ENCODE data around the gene KCNMA1.

The KCNMA1 gene

GRCh38 chr10:77101341-77101740 lies 536.3 kb downstream of the KCNMA1 start:
- no peaks in the 10 kb centered on the region for H3K9me3 ChIP-seq (ENCODE audit: control insufficient read depth, insufficient read depth, low read length)
- no peak for DNase-seq (ENCODE audit: low read depth, low spot score)
- no peaks in the 10 kb centered on the region for H3K27me3 ChIP-seq (ENCODE audit: control insufficient read depth, insufficient read depth, low read length)
- no peaks in the 10 kb centered on the region for H3K4me1 ChIP-seq (ENCODE audit: control insufficient read depth, insufficient read depth, low read length)
- H3K27ac ChIP-seq (ENCODE audit: low read length), result no peak overlapping the region
- no peaks in the 10 kb centered on the region for H3K36me3 ChIP-seq (ENCODE audit: control insufficient read depth, insufficient read depth, low read length)
- no peak overlapping the region for H3K4me3 ChIP-seq (ENCODE audit: low read length)
- WGBS (ENCODE audit: insufficient coverage, insufficient read length), result no CpG with 5 or more reads among the region's 5 CpGs

GRCh38 chr10:77099136-77099535 lies 538.5 kb downstream of the KCNMA1 start:
- H3K27me3 ChIP-seq (ENCODE audit: control insufficient read depth, insufficient read depth, low read length), result no peaks in the 10 kb centered on the region
- WGBS (ENCODE audit: insufficient coverage, insufficient read length), result no CpG with 5 or more reads among the region's 5 CpGs
- no peaks in the 10 kb centered on the region for H3K4me1 ChIP-seq (ENCODE audit: control insufficient read depth, insufficient read depth, low read length)
- H3K27ac ChIP-seq (ENCODE audit: low read length), result no peak overlapping the region
- no peak for DNase-seq (ENCODE audit: low read depth, low spot score)
- H3K36me3 ChIP-seq (ENCODE audit: control insufficient read depth, insufficient read depth, low read length), result no peaks in the 10 kb centered on the region
- no peak overlapping the region for H3K4me3 ChIP-seq (ENCODE audit: low read length)
- H3K9me3 ChIP-seq (ENCODE audit: control insufficient read depth, insufficient read depth, low read length), result no peaks in the 10 kb centered on the region

- Histone ChIP-seq H3K36me3 (ENCODE audit: control insufficient read depth, insufficient read depth, low read length) (no peaks in the 10 kb centered on the region), H3K27ac (ENCODE audit: low read length) (no peak overlapping the region), H3K27me3 (ENCODE audit: control insufficient read depth, insufficient read depth, low read length) (no peaks in the 10 kb centered on the region), H3K4me1 (ENCODE audit: control insufficient read depth, insufficient read depth, low read length) (no peaks in the 10 kb centered on the region), H3K9me3 (ENCODE audit: control insufficient read depth, insufficient read depth, low read length) (no peaks in the 10 kb centered on the region), H3K4me3 (ENCODE audit: low read length) (no peak overlapping the region)
- WGBS (ENCODE audit: insufficient coverage, insufficient read length), result no CpG with 5 or more reads among the region's 1 CpG
- no peak for DNase-seq (ENCODE audit: low read depth, low spot score)
Measured at GRCh38 chr10:77097625-77098024, 540.0 kb downstream of the KCNMA1 start.

- no CpG with 5 or more reads among the region's 2 CpGs for WGBS (ENCODE audit: insufficient coverage, insufficient read length)
- no peak for DNase-seq (ENCODE audit: low read depth, low spot score)
- H3K4me1 ChIP-seq (ENCODE audit: control insufficient read depth, insufficient read depth, low read length), result no peaks in the 10 kb centered on the region; the same call in 1 of the 2 replicates
- H3K36me3 ChIP-seq (ENCODE audit: control insufficient read depth, insufficient read depth, low read length), result no peaks in the 10 kb centered on the region
- H3K27me3 ChIP-seq (ENCODE audit: control insufficient read depth, insufficient read depth, low read length), result no peaks in the 10 kb centered on the region
- H3K4me3 ChIP-seq (ENCODE audit: low read length), result no peak overlapping the region
- no peaks in the 10 kb centered on the region for H3K9me3 ChIP-seq (ENCODE audit: control insufficient read depth, insufficient read depth, low read length)
- H3K27ac ChIP-seq (ENCODE audit: low read length), result no peak overlapping the region
Measured at GRCh38 chr10:77093126-77093525, 544.5 kb downstream of the KCNMA1 start.

GRCh38 chr10:77091597-77092165 lies 545.9 kb downstream of the KCNMA1 start:
- Histone ChIP-seq H3K27me3 (ENCODE audit: control insufficient read depth, insufficient read depth, low read length) (no peaks in the 10 kb centered on the region), H3K4me1 (ENCODE audit: control insufficient read depth, insufficient read depth, low read length) (no peaks in the 10 kb centered on the region; the same call in 1 of the 2 replicates), H3K9me3 (ENCODE audit: control insufficient read depth, insufficient read depth, low read length) (no peaks in the 10 kb centered on the region), H3K4me3 (ENCODE audit: low read length) (no peak overlapping the region), H3K36me3 (ENCODE audit: control insufficient read depth, insufficient read depth, low read length) (no peaks in the 10 kb centered on the region), H3K27ac (ENCODE audit: low read length) (no peak overlapping the region)
- no CpG with 5 or more reads among the region's 6 CpGs for WGBS (ENCODE audit: insufficient coverage, insufficient read length)
- no peak for DNase-seq (ENCODE audit: low read depth, low spot score)

- Histone ChIP-seq H3K27ac (ENCODE audit: low read length) (no peak overlapping the region), H3K27me3 (ENCODE audit: control insufficient read depth, insufficient read depth, low read length) (no peaks in the 10 kb centered on the region), H3K36me3 (ENCODE audit: control insufficient read depth, insufficient read depth, low read length) (no peaks in the 10 kb centered on the region), H3K4me1 (ENCODE audit: control insufficient read depth, insufficient read depth, low read length) (no peaks in the 10 kb centered on the region; the same call in 1 of the 2 replicates), H3K4me3 (ENCODE audit: low read length) (no peak overlapping the region), H3K9me3 (ENCODE audit: control insufficient read depth, insufficient read depth, low read length) (no peaks in the 10 kb centered on the region)
- WGBS (ENCODE audit: insufficient coverage, insufficient read length), result no CpG with 5 or more reads among the region's 17 CpGs
- DNase-seq (ENCODE audit: low read depth, low spot score), result no peak
Measured at GRCh38 chr10:77090381-77091356, 546.9 kb downstream of the KCNMA1 start.

- no peaks in the 10 kb centered on the region for H3K9me3 ChIP-seq (ENCODE audit: control insufficient read depth, insufficient read depth, low read length)
- H3K27ac ChIP-seq (ENCODE audit: low read length), result no peak overlapping the region
- H3K4me1 ChIP-seq (ENCODE audit: control insufficient read depth, insufficient read depth, low read length), result peaks cover 4% of the 10 kb centered on the region
- H3K27me3 ChIP-seq (ENCODE audit: control insufficient read depth, insufficient read depth, low read length), result no peaks in the 10 kb centered on the region
- no peak for DNase-seq (ENCODE audit: low read depth, low spot score)
- H3K36me3 ChIP-seq (ENCODE audit: control insufficient read depth, insufficient read depth, low read length), result no peaks in the 10 kb centered on the region
- H3K4me3 ChIP-seq (ENCODE audit: low read length), result no peak overlapping the region
- WGBS (ENCODE audit: insufficient coverage, insufficient read length), result no CpG with 5 or more reads among the region's 4 CpGs
Measured at GRCh38 chr10:77087366-77087765, 550.2 kb downstream of the KCNMA1 start.

GRCh38 chr10:77086081-77086480 lies 551.5 kb downstream of the KCNMA1 start:
- H3K4me3 ChIP-seq (ENCODE audit: low read length), result no peak overlapping the region
- DNase-seq (ENCODE audit: low read depth, low spot score), result no peak
- no peak overlapping the region for H3K27ac ChIP-seq (ENCODE audit: low read length)
- peaks cover 5% of the 10 kb centered on the region; the same call in 1 of the 2 replicates for H3K4me1 ChIP-seq (ENCODE audit: control insufficient read depth, insufficient read depth, low read length)
- no peaks in the 10 kb centered on the region for H3K9me3 ChIP-seq (ENCODE audit: control insufficient read depth, insufficient read depth, low read length)
- H3K36me3 ChIP-seq (ENCODE audit: control insufficient read depth, insufficient read depth, low read length), result no peaks in the 10 kb centered on the region
- no CpG with 5 or more reads among the region's 1 CpG for WGBS (ENCODE audit: insufficient coverage, insufficient read length)
- no peaks in the 10 kb centered on the region for H3K27me3 ChIP-seq (ENCODE audit: control insufficient read depth, insufficient read depth, low read length)

- Histone ChIP-seq H3K27ac (ENCODE audit: low read length) (no peak overlapping the region), H3K4me3 (ENCODE audit: low read length) (no peak overlapping the region), H3K4me1 (ENCODE audit: control insufficient read depth, insufficient read depth, low read length) (peaks cover 7% of the 10 kb centered on the region), H3K9me3 (ENCODE audit: control insufficient read depth, insufficient read depth, low read length) (no peaks in the 10 kb centered on the region), H3K36me3 (ENCODE audit: control insufficient read depth, insufficient read depth, low read length) (no peaks in the 10 kb centered on the region), H3K27me3 (ENCODE audit: control insufficient read depth, insufficient read depth, low read length) (no peaks in the 10 kb centered on the region)
- WGBS (ENCODE audit: insufficient coverage, insufficient read length), result no CpG with 5 or more reads among the region's 4 CpGs
- DNase-seq (ENCODE audit: low read depth, low spot score), result no peak
Measured at GRCh38 chr10:77085344-77085743, 552.3 kb downstream of the KCNMA1 start.

- H3K36me3 ChIP-seq (ENCODE audit: control insufficient read depth, insufficient read depth, low read length), result no peaks in the 10 kb centered on the region
- no peaks in the 10 kb centered on the region for H3K9me3 ChIP-seq (ENCODE audit: control insufficient read depth, insufficient read depth, low read length)
- no peaks in the 10 kb centered on the region for H3K27me3 ChIP-seq (ENCODE audit: control insufficient read depth, insufficient read depth, low read length)
- H3K4me1 ChIP-seq (ENCODE audit: control insufficient read depth, insufficient read depth, low read length), result peaks cover 7% of the 10 kb centered on the region
- no CpG with 5 or more reads among the region's 12 CpGs for WGBS (ENCODE audit: insufficient coverage, insufficient read length)
- H3K27ac ChIP-seq (ENCODE audit: low read length), result no peak overlapping the region
- H3K4me3 ChIP-seq (ENCODE audit: low read length), result no peak overlapping the region
- DNase-seq (ENCODE audit: low read depth, low spot score), result no peak
Measured at GRCh38 chr10:77084431-77085144, 553.0 kb downstream of the KCNMA1 start.

Data from iPS DF 6.9 (cell line).